ENCODE results near the gene ETS2. TPM values are rescaled to one million over a fixed set of nuclear protein-coding genes. Genes with fewer than 3 reads are reported as not detected.

The ETS2 gene
- 88.3 to 120 TPM (median 102 TPM) in 5 replicates for total RNA-seq (2022; extraction: Qiagen RNA extraction; ENCODE audit: low read depth)

GRCh38 chr21:38805328-38806152 is at the start of gene ETS2:
ETS2 (plus strand) TSS chr21:38805929; CDS start chr21:38810035, 4,106 bp downstream.

Data from A549 treated with GW870086 at 1 μM for 4 hours (cell line).